GM12878 (cell line): ENCODE data around the gene ARPC1B. TPM values are rescaled to one million over a fixed set of nuclear protein-coding genes. Genes with fewer than 3 reads are reported as not detected.
A peak's percentile ranks its signal among the peaks of the same experiment; 100 is the strongest.

Experiments used
- ATAC-seq: fragments of 200-7000 bp; cut with Tn5 transposase; 3 replicates; pipeline ENCODE4 v1.9.1; 2020; ENCODE audit warnings: mild to moderate bottlenecking, moderate library complexity
- BruUV-seq: library from RNA; stranded (reverse); fragments of 400-500 nt; replicated peaks from 2 replicates; lab custom pipeline; 2021; lab: Mats Ljungman, UMichigan
- CTCF ChIA-PET: fragments of 300-600 bp; sonication (Branson Sonifier 250); formaldehyde crosslinking; extraction: SDS; loops from one replicate; lab custom pipeline; 2021; ENCODE audit warnings: inconsistent platforms; lab: Yijun Ruan, JAX
- POLR2A ChIA-PET: fragments of 350-600 bp; formaldehyde crosslinking; extraction: SDS; loops from one replicate; lab custom pipeline; 2021; ENCODE audit warnings: inconsistent platforms; lab: Charles Lee
- RAD21 ChIA-PET: fragments of 300-600 bp; sonication (Branson Sonifier 250); formaldehyde crosslinking; loops from one replicate; lab custom pipeline; 2023; ENCODE audit warnings: antibody characterized with exemption; ENCODE audit not compliant: unreplicated experiment; lab: Charles Lee
- SMC1A ChIA-PET: fragments of 300-600 bp; sonication (Branson Sonifier 250); formaldehyde crosslinking; loops from one replicate; lab custom pipeline; 2023; ENCODE audit not compliant: unreplicated experiment, uncharacterized antibody; lab: Charles Lee
- DNase-seq: peaks from one replicate; pipeline ENCODE4 v3.0.0-alpha.2; 2011; ENCODE audit warnings: low read depth, low spot score
- FAIRE-seq: peaks from 3 replicates; lab custom pipeline; 2011; peaks lifted over from hg19 to GRCh38; lab: Jason Lieb, UNC
- H2AFZ ChIP-seq: 2 replicates; pipeline ENCODE4 v1.6.0; 2011; ENCODE audit warnings: low read depth, low read length, control low read depth; ENCODE audit not compliant: control insufficient read depth
- H3K27ac ChIP-seq: 2 replicates; pipeline ENCODE4 v1.5.1; 2011; ENCODE audit warnings: control low read depth; ENCODE audit not compliant: control insufficient read depth, insufficient read depth
- H3K27me3 ChIP-seq, 2 experiments: replicated peaks in 1 of 2; 2 replicates each; pipeline versions ENCODE4 v1.6.0 to v1.6.1; 2011; ENCODE audit warnings: low read length in 1 of 2; ENCODE audit not compliant: control insufficient read depth in 2 of 2, insufficient read depth in 2 of 2
- H3K36me3 ChIP-seq, 2 experiments: 2 replicates each; pipeline ENCODE4 v1.5.1; 2011; ENCODE audit warnings: low read length in 1 of 2; ENCODE audit not compliant: control insufficient read depth in 2 of 2, insufficient read depth in 2 of 2
- H3K4me1 ChIP-seq: 2 replicates; pipeline ENCODE4 v1.6.1; 2011; ENCODE audit warnings: mild to moderate bottlenecking, low read length, moderate library complexity, mixed read lengths; ENCODE audit not compliant: control insufficient read depth, insufficient read depth
- H3K4me2 ChIP-seq: 2 replicates; pipeline ENCODE4 v1.6.0; 2011; ENCODE audit warnings: control low read depth; ENCODE audit not compliant: control insufficient read depth, insufficient read depth
- H3K4me3 ChIP-seq: fragments of 200-600 bp; sonication (generic); 2 replicates; pipeline ENCODE4 v1.5.1; 2016
- H3K79me2 ChIP-seq: 2 replicates; pipeline ENCODE4 v1.6.0; 2011; ENCODE audit warnings: low read length; ENCODE audit not compliant: control insufficient read depth, insufficient read depth
- H3K9ac ChIP-seq: 2 replicates; pipeline ENCODE4 v1.8.0; 2011; ENCODE audit warnings: low read length, control low read depth, mixed read lengths; ENCODE audit not compliant: control insufficient read depth, insufficient read depth
- H3K9me3 ChIP-seq: replicated peaks from 3 replicates; pipeline ENCODE4 v1.5.1; 2011; ENCODE audit warnings: mild to moderate bottlenecking, low read length; ENCODE audit not compliant: control insufficient read depth, insufficient read depth
- H4K20me1 ChIP-seq: 2 replicates; pipeline ENCODE4 v1.6.0; 2011; ENCODE audit not compliant: control insufficient read depth, insufficient read depth
- HDAC6 ChIP-seq: fragments of 200-600 bp; sonication (generic); IDR thresholded peaks from one replicate; pipeline ENCODE4 v1.8.0; 2017; ENCODE audit warnings: antibody characterized with exemption; ENCODE audit not compliant: unreplicated experiment
- MTA2 ChIP-seq: fragments of 450-650 bp; IDR thresholded peaks from 2 replicates; pipeline ENCODE4 v1.6.1; 2016; ENCODE audit warnings: low read depth, mild to moderate bottlenecking, moderate library complexity
- NFYB ChIP-seq: IDR thresholded peaks from 2 replicates; pipeline ENCODE4 v1.6.1; 2011; ENCODE audit warnings: low read depth, mild to moderate bottlenecking, low read length, improper control_type of control experiment, moderate library complexity; ENCODE audit not compliant: insufficient read depth
- RAD51 ChIP-seq: fragments of 450-650 bp; IDR thresholded peaks from 2 replicates; pipeline ENCODE4 v1.6.1; 2016; ENCODE audit warnings: moderate library complexity, mild to moderate bottlenecking, inconsistent platforms
- ZNF622 ChIP-seq: fragments of 450-650 bp; IDR thresholded peaks from 2 replicates; pipeline ENCODE4 v1.6.1; 2017; ENCODE audit warnings: mild to moderate bottlenecking, inconsistent platforms
- WGBS: methylation state at CpG from one replicate; pipeline ENCODE4 v1.1.6; 2016; ENCODE audit warnings: low lambda C conversion rate; ENCODE audit not compliant: insufficient replicate concordance, insufficient coverage; ENCODE audit errors: missing lambda C conversion rate; 5-methylcytosine and 5-hydroxymethylcytosine counted together
- in situ Hi-C: fragments of 300-500 bp; cut with MboI; formaldehyde crosslinking; loops from 9 replicates; pipeline ENCODE4 v1.14.3; 2018; ENCODE audit warnings: mixed read lengths
- intact Hi-C: fragments of 100-400 bp; cut with micrococcal nuclease; formaldehyde crosslinking; loops from one replicate; pipeline ENCODE4 v1.14.2; 2022; ENCODE audit not compliant: unreplicated experiment
- polyA plus RNA-seq, 11 experiments: library from polyadenylated mRNA; depleted of rRNA in 4 of 11; unstranded in 6 of 11; stranded (reverse) in 5 of 11; fragments of >200 nt; fragmentation: Nextera tagmentation in 4 of 11; fragmentation: Illumina TruSeq in 1 of 11; extraction: Ambion mirVana in 4 of 11; extraction: Trizol in 1 of 11; gene quantifications; 1 replicate in 1 of 11; 2 replicates in 10 of 11; pipeline versions ENCODE4 v1.2.1 to v1.2.3, GENCODE V29; 2011 to 2016; ENCODE audit warnings: inconsistent platforms in 2 of 11, missing spikeins in 2 of 11, low read depth in 1 of 11
- total RNA-seq, 4 experiments: library from RNA; depleted of rRNA in 3 of 4; stranded (reverse); fragments of >200 nt in 3 of 4; fragmentation: Illumina TruSeq in 1 of 4; extraction: Trizol in 1 of 4; gene quantifications; 2 replicates each; pipeline versions ENCODE4 v1.2.1 to v1.2.3, GENCODE V29; 2013 to 2021
- TF ChIP-seq, protein P1 (sequence below): fragments of 450-650 bp; IDR thresholded peaks from 2 replicates; pipeline ENCODE4 v1.6.1; 2016; ENCODE audit warnings: mild to moderate bottlenecking

The ARPC1B gene
- total and polyA plus RNA-seq, 10 of the 15 experiments (the other 5 are each of a cell fraction or from before 2014, with no cell fraction given): 14.1 to 762 (median 387) TPM

DNA sequence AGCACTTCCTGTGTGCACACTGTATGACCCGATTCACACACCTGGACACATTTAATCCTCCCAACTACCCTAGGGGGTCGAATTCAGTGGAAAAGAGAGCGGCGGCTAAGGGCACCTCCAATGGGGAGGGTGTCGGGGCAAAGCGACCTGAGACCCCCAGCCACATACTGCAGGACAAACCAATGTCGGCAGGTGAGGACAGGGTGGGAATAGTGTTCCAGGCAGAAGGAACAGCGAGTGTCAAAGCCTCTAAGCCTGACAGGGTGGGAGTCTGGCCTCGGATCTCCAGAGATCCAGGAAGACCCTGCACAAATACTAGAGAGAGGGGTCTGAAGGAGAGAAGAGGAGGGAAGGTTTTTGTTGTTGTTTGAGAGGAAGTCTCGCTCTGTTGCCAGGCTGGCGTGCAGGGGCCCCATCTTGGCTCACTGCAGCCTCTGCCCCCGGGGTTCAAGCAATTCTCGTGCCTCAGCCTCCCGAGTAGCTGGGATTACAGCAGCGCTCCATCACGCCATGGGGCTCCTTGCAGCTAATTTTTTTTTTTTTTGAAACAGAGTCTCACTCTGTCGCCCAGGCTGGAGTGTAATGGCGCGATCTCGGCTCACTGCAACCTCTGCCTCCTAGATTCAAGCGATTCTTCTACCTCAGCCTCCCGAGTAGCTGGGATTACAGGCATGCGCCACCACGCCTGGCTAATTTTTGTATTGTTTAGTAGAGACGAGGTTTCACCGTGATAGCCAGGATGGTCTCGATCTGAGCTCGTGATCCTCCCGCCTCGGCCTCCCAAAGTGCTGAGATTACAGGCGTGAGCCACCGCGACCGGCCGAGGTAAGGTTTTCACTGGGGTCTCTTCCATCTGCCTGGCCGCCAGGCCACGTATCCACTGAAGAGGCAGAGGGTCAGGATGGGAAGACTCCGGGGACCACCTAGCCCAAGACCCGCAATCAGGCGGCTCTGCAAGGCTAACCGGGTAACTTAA is 1.2 kb upstream of the ARPC1B start:
- H3K4me2 ChIP-seq: peak overlapping the region; percentile 94; the same call in 1 of the 2 replicates
- CTCF ChIA-PET: no interaction called here
- in situ Hi-C loops: no loop called here
- SMC1A ChIA-PET: interaction anchor here (0.6 to 1.0 kb wide), 2 partner anchors 21 to 35 kb away, joined by 3 to 4 read pairs; partner anchors contain the start of genes BUD31 and PDAP1
- WGBS: 75% methylated on average over 41 of the region's 41 CpGs
- TF ChIP-seq, protein P1, sequence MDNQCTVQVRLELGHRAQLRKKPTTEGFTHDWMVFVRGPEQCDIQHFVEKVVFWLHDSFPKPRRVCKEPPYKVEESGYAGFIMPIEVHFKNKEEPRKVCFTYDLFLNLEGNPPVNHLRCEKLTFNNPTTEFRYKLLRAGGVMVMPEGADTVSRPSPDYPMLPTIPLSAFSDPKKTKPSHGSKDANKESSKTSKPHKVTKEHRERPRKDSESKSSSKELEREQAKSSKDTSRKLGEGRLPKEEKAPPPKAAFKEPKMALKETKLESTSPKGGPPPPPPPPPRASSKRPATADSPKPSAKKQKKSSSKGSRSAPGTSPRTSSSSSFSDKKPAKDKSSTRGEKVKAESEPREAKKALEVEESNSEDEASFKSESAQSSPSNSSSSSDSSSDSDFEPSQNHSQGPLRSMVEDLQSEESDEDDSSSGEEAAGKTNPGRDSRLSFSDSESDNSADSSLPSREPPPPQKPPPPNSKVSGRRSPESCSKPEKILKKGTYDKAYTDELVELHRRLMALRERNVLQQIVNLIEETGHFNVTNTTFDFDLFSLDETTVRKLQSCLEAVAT: peak; percentile 84
- no peak for TF ChIP-seq MTA2
- TF ChIP-seq ZNF622: no peak
- TF ChIP-seq NFYB: no peak
- no peak for TF ChIP-seq HDAC6
- TF ChIP-seq RAD51: no peak
- no peaks in the 10 kb centered on the region; the same call in 1 of the 2 replicates for H4K20me1 ChIP-seq
- no peak overlapping the region for H3K27ac ChIP-seq
- H3K4me1 ChIP-seq: peaks cover 14% of the 10 kb centered on the region; the same call in 1 of the 2 replicates
- FAIRE-seq (no peak), ATAC-seq (no peak), DNase-seq (no peak)
- H3K4me3 ChIP-seq: peak overlapping the region; percentile 96
- peaks cover 0 to 7% of the 10 kb centered on the region in 2 experiments; a peak in 3 of 4 replicates for H3K36me3 ChIP-seq
- POLR2A ChIA-PET: interaction anchor here (0.6 to 1.8 kb wide), 4 partner anchors 35 to 279 kb away, joined by 4 to 9 read pairs (median 6); partner anchors contain the start of genes BUD31 and PDAP1
- no peak overlapping the region; the same call in 1 of the 2 replicates for H2AFZ ChIP-seq
- RAD21 ChIA-PET: no interaction called here
- TSS peak; percentile 55 for BruUV-seq
- peak overlapping the region; percentile 83 for H3K9ac ChIP-seq
- H3K79me2 ChIP-seq: peaks cover 34% of the 10 kb centered on the region
- intact Hi-C loops: loop anchor here (5.0 kb wide), 1 partner anchor 34 kb away; the partner anchor contains the start of genes BUD31 and PDAP1
- no peaks in the 10 kb centered on the region for H3K27me3 ChIP-seq
- H3K9me3 ChIP-seq: no peaks in the 10 kb centered on the region
